CD4-positive, alpha-beta T cell treated with Interleukin-12 subunit alpha and Interleukin-12 subunit beta, for 1 hour (primary cell): ENCODE results near the gene CHD3.

ENCODE experiments used
- DNase-seq: peaks from one replicate; pipeline ENCODE4 v3.0.0-alpha.2; 2020

CHD3 gene

GRCh38 chr17:7903154-7904103 lies 14.8 kb downstream of the CHD3 start:
- DNase-seq, result no peak

GRCh38 chr17:7909089-7909488 lies 20.5 kb downstream of the CHD3 start:
- no peak for DNase-seq

GRCh38 chr17:7910281-7910680 lies 21.7 kb downstream of the CHD3 start:
- no peak for DNase-seq

- no peak for DNase-seq
These were observed 22.1 kb downstream of the CHD3 start for GRCh38 chr17:7910711-7911110.

GRCh38 chr17:7911116-7911515 lies 22.5 kb downstream of the CHD3 start:
- no peak for DNase-seq

GRCh38 chr17:7912927-7913524 lies 24.4 kb downstream of the CHD3 start:
- peak; percentile 83 for DNase-seq

GRCh38 chr17:7915179-7915610 lies 26.6 kb downstream of the CHD3 start:
- DNase-seq, result peak; percentile 4

GRCh38 chr17:7915611-7916384 lies 27.2 kb downstream of the CHD3 start, which contains the start of gene RNF227:
Gene RNF227 (minus strand): TSS chr17:7916289. CDS start chr17:7916195, 94 bp downstream.
- peak; percentile 88 for DNase-seq

GRCh38 chr17:7916385-7916682 lies 27.7 kb downstream of the CHD3 start:
- no peak for DNase-seq

GRCh38 chr17:7916808-7917207 lies 28.2 kb downstream of the CHD3 start:
- no peak for DNase-seq

- no peak for DNase-seq
These were observed 33.8 kb downstream of the CHD3 start for GRCh38 chr17:7922269-7922844.

GRCh38 chr17:7922845-7923628 lies 34.4 kb downstream of the CHD3 start:
- DNase-seq, result peak; percentile 87

GRCh38 chr17:7927596-7927995 lies 39.0 kb downstream of the CHD3 start:
- no peak for DNase-seq

- peak; percentile 67 for DNase-seq
These were observed 40.8 kb downstream of the CHD3 start, which contains the start of gene KCNAB3 for GRCh38 chr17:7929158-7930023. Gene KCNAB3 (minus strand): TSS chr17:7929856. CDS start chr17:7929435, 421 bp downstream.

GRCh38 chr17:7930841-7931631 lies 42.4 kb downstream of the CHD3 start:
- no peak for DNase-seq

- DNase-seq, result peak; percentile 100
These were observed 43.3 kb downstream of the CHD3 start, which contains the start of the genes CNTROB and TRAPPC1 for GRCh38 chr17:7931709-7932482. Gene CNTROB (plus strand): TSS chr17:7932206. CDS start chr17:7933080, 874 bp downstream. Gene TRAPPC1 (minus strand): TSS chr17:7931946. CDS start chr17:7931829, 117 bp downstream.

GRCh38 chr17:7932483-7932891 lies 43.9 kb downstream of the CHD3 start:
- peak; percentile 36 for DNase-seq

GRCh38 chr17:7932949-7933348 lies 44.4 kb downstream of the CHD3 start:
- peak; percentile 34 for DNase-seq

- DNase-seq, result no peak
These were observed 47.3 kb downstream of the CHD3 start for GRCh38 chr17:7935859-7936258.
